Caco-2 (cell line): ENCODE data around the gene EIF2S3. TPM values are rescaled to one million over a fixed set of nuclear protein-coding genes. Genes with fewer than 3 reads are reported as not detected.

Experiments
- BruUV-seq: library from RNA; stranded (reverse); fragments of 400-500 nt; replicated peaks from 2 replicates; lab custom pipeline; 2021; lab: Mats Ljungman, UMichigan
- CTCF ChIA-PET: fragments of 300-600 bp; sonication (Branson Sonifier 250); formaldehyde crosslinking; loops from one replicate; lab custom pipeline; 2022; ENCODE audit warnings: antibody characterized with exemption; lab: Charles Lee
- POLR2A ChIA-PET: fragments of 300-600 bp; sonication (Branson Sonifier 250); formaldehyde crosslinking; loops from one replicate; lab custom pipeline; 2022; ENCODE audit warnings: antibody characterized with exemption; lab: Charles Lee
- DNase-seq, 2 experiments: peaks; one replicate each; pipeline versions ENCODE4 v3.0.0 to v3.0.0-alpha.2; 2020 to 2022
- H3K27me3 ChIP-seq: replicated peaks from 2 replicates; pipeline ENCODE4 v1.6.0; 2011; ENCODE audit warnings: low read length; ENCODE audit not compliant: control insufficient read depth, insufficient read depth
- H3K36me3 ChIP-seq: 2 replicates; pipeline ENCODE4 v1.5.1; 2011; ENCODE audit warnings: low read length; ENCODE audit not compliant: control insufficient read depth, insufficient read depth
- H3K4me1 ChIP-seq: fragments of 250-450 bp; sonication (Bioruptor Pico); 2 replicates; pipeline ENCODE4 v1.5.1; 2020; ENCODE audit warnings: mild to moderate bottlenecking
- H3K4me3 ChIP-seq: 2 replicates; pipeline ENCODE4 v1.5.1; 2011; ENCODE audit warnings: low read depth, mild to moderate bottlenecking, control low read depth, low read length
- H3K9me3 ChIP-seq: fragments of 250-450 bp; sonication (Bioruptor Pico); 2 replicates; pipeline ENCODE4 v1.5.1; 2020; ENCODE audit warnings: mild to moderate bottlenecking, moderate library complexity
- H3K27ac Mint-ChIP-seq: one replicate; pipeline ENCODE4 v1.8.0; 2022; ENCODE audit warnings: mixed read lengths; ENCODE audit not compliant: unreplicated experiment
- H3K27me3 Mint-ChIP-seq: one replicate; pipeline ENCODE4 v1.8.0; 2022; ENCODE audit warnings: mixed read lengths; ENCODE audit not compliant: insufficient read depth, unreplicated experiment
- H3K36me3 Mint-ChIP-seq: one replicate; pipeline ENCODE4 v1.8.0; 2022; ENCODE audit warnings: mild to moderate bottlenecking, mixed read lengths; ENCODE audit not compliant: insufficient read depth, unreplicated experiment
- H3K4me1 Mint-ChIP-seq: one replicate; pipeline ENCODE4 v1.8.0; 2022; ENCODE audit warnings: low read depth, mixed read lengths; ENCODE audit not compliant: unreplicated experiment
- H3K4me3 Mint-ChIP-seq: one replicate; pipeline ENCODE4 v1.8.0; 2022; ENCODE audit warnings: mild to moderate bottlenecking, moderate library complexity, mixed read lengths; ENCODE audit not compliant: unreplicated experiment
- H3K9me3 Mint-ChIP-seq: one replicate; pipeline ENCODE4 v1.8.0; 2022; ENCODE audit warnings: mixed read lengths; ENCODE audit not compliant: unreplicated experiment
- CTCF ChIP-seq, 2 experiments: fragments of 200-600 bp in 1 of 2; IDR thresholded peaks; 1 replicate in 1 of 2; 2 replicates in 1 of 2; pipeline versions ENCODE4 v1.5.1 to v1.8.0; 2011 to 2022; ENCODE audit warnings: antibody characterized with exemption in 1 of 2, control low read depth in 1 of 2, inconsistent platforms in 1 of 2, low read depth in 1 of 2, low read length in 1 of 2, mild to moderate bottlenecking in 1 of 2, moderate library complexity in 1 of 2; ENCODE audit not compliant: insufficient read depth in 1 of 2, severe bottlenecking in 1 of 2, unreplicated experiment in 1 of 2
- intact Hi-C: fragments of 100-400 bp; cut with micrococcal nuclease; formaldehyde crosslinking; loops from one replicate; pipeline ENCODE4 v1.10.0; 2022; ENCODE audit not compliant: unreplicated experiment
- total RNA-seq: library from RNA; stranded (reverse); gene quantifications from 2 replicates; pipeline ENCODE4 v1.2.3, GENCODE V29; 2022

The EIF2S3 gene
- total RNA-seq, 1 experiment from 2014 or later, result 240 TPM

GRCh38 chrX:24012266-24012665, 42.5 kb upstream of the EIF2S3 start:
- BruUV-seq, result no TSS peak
- H3K36me3 ChIP-seq, result no peaks in the 10 kb centered on the region

GRCh38 chrX:24014388-24015018, 40.3 kb upstream of the EIF2S3 start:
- no peak for DNase-seq
- CTCF ChIA-PET, result no interaction called here
- no peaks in the 10 kb centered on the region for H3K36me3 ChIP-seq
- no TSS peak for BruUV-seq
- no peak for TF ChIP-seq CTCF (IDR thresholded peaks at IDR 0.05; ENCODE audit: insufficient read depth in 1 of 2, low read depth in 1 of 2, low read length in 1 of 2, severe bottlenecking in 1 of 2, unreplicated experiment in 1 of 2)
- no peaks in the 10 kb centered on the region for H3K9me3 ChIP-seq
- no peaks in the 10 kb centered on the region for H3K4me1 ChIP-seq
- Mint-ChIP-seq H3K27ac (no peak overlapping the region), H3K4me1 (no peaks in the 10 kb centered on the region), H3K27me3 (no peaks in the 10 kb centered on the region), H3K4me3 (no peak overlapping the region), H3K9me3 (no peaks in the 10 kb centered on the region), H3K36me3 (peaks cover 6% of the 10 kb centered on the region)
- no peak overlapping the region for H3K4me3 ChIP-seq
- intact Hi-C loops, result no loop called here
- H3K27me3 ChIP-seq, result no peaks in the 10 kb centered on the region
- POLR2A ChIA-PET, result no interaction called here

More at GRCh38 chrX:24012266-24012665, 42.5 kb upstream of the EIF2S3 start:
- no peaks in the 10 kb centered on the region for H3K9me3 Mint-ChIP-seq
- intact Hi-C loops, result no loop called here
- no peak overlapping the region for H3K27ac Mint-ChIP-seq
- Histone ChIP-seq H3K4me3 (no peak overlapping the region), H3K9me3 (no peaks in the 10 kb centered on the region), H3K4me1 (no peaks in the 10 kb centered on the region), H3K27me3 (no peaks in the 10 kb centered on the region)
- CTCF ChIA-PET, result no interaction called here
- no peaks in the 10 kb centered on the region for H3K27me3 Mint-ChIP-seq
- no peaks in the 10 kb centered on the region for H3K4me1 Mint-ChIP-seq
- no peak for DNase-seq
- no peak overlapping the region for H3K4me3 Mint-ChIP-seq
- POLR2A ChIA-PET, result no interaction called here
- H3K36me3 Mint-ChIP-seq, result peaks cover 6% of the 10 kb centered on the region
- no peak for TF ChIP-seq CTCF (IDR thresholded peaks at IDR 0.05; ENCODE audit: insufficient read depth in 1 of 2, low read depth in 1 of 2, low read length in 1 of 2, severe bottlenecking in 1 of 2, unreplicated experiment in 1 of 2)

GRCh38 chrX:24017674-24018073, 37.1 kb upstream of the EIF2S3 start:
- Mint-ChIP-seq H3K36me3 (peaks cover 9% of the 10 kb centered on the region), H3K27ac (no peak overlapping the region), H3K4me3 (no peak overlapping the region), H3K4me1 (no peaks in the 10 kb centered on the region), H3K27me3 (no peaks in the 10 kb centered on the region), H3K9me3 (no peaks in the 10 kb centered on the region)
- intact Hi-C loops, result no loop called here
- H3K4me3 ChIP-seq, result no peak overlapping the region
- BruUV-seq, result no TSS peak
- POLR2A ChIA-PET, result no interaction called here
- CTCF ChIA-PET, result no interaction called here
- H3K4me1 ChIP-seq, result no peaks in the 10 kb centered on the region
- H3K27me3 ChIP-seq, result no peaks in the 10 kb centered on the region
- H3K36me3 ChIP-seq, result no peaks in the 10 kb centered on the region
- no peaks in the 10 kb centered on the region for H3K9me3 ChIP-seq
- TF ChIP-seq CTCF (IDR thresholded peaks at IDR 0.05; ENCODE audit: insufficient read depth in 1 of 2, low read depth in 1 of 2, low read length in 1 of 2, severe bottlenecking in 1 of 2, unreplicated experiment in 1 of 2), result no peak
- no peak for DNase-seq
